K562 (cell line): Measurements from ENCODE around the gene NELL1. TPM values are rescaled to one million over a fixed set of nuclear protein-coding genes. Genes with fewer than 3 reads are reported as not detected.

Source experiments
- ATAC-seq: fragments of 200-7000 bp; cut with Tn5 transposase; 3 replicates; pipeline ENCODE4 v1.9.1; 2020; ENCODE audit warnings: moderate library complexity
- BruUV-seq: library from RNA; stranded (reverse); fragments of 400-500 nt; replicated peaks from 2 replicates; lab custom pipeline; 2021; lab: Mats Ljungman, UMichigan
- CTCF ChIA-PET: fragments of 300-600 bp; formaldehyde crosslinking; extraction: SDS; loops from one replicate; lab custom pipeline; 2021; ENCODE audit warnings: low intra/inter-chr PET ratio; lab: Yijun Ruan, JAX
- POLR2A ChIA-PET: fragments of 300-600, 350-650 bp; sonication (Branson Sonifier 250); formaldehyde crosslinking; extraction: SDS; loops from one replicate; lab custom pipeline; 2021; ENCODE audit warnings: antibody characterized with exemption, inconsistent platforms; lab: Yijun Ruan, JAX
- DNase-seq, 4 experiments: peaks; one replicate each; pipeline versions ENCODE4 v3.0.0 to v3.0.0-alpha.2; 2011 to 2018; ENCODE audit warnings: low spot score in 3 of 4, mixed read lengths in 3 of 4; ENCODE audit errors: extremely low read depth in 1 of 4
- FAIRE-seq: peaks from 2 replicates; lab custom pipeline; 2011; peaks lifted over from hg19 to GRCh38; lab: Jason Lieb, UNC
- H2AFZ ChIP-seq: 2 replicates; pipeline ENCODE4 v1.6.0; 2011; ENCODE audit warnings: low read depth, low read length, control low read depth, inconsistent platforms
- H3K27ac ChIP-seq: fragments of 200-600 bp; 3 replicates; pipeline ENCODE4 v1.8.0; 2011; ENCODE audit warnings: low read depth, mild to moderate bottlenecking, control low read depth, inconsistent platforms, low read length, moderate library complexity, mixed read lengths; ENCODE audit errors: extremely low read depth
- H3K27me3 ChIP-seq, 2 experiments: fragments of 300-600 bp in 1 of 2; 2 replicates in 1 of 2; 3 replicates in 1 of 2; pipeline versions ENCODE4 v1.6.0 to v1.8.0; 2011; ENCODE audit warnings: inconsistent platforms in 2 of 2, low read length in 2 of 2, mild to moderate bottlenecking in 1 of 2, mixed read lengths in 1 of 2, moderate library complexity in 1 of 2; ENCODE audit not compliant: control insufficient read depth in 2 of 2, insufficient read depth in 2 of 2
- H3K36me3 ChIP-seq: fragments of 300-600 bp; 3 replicates; pipeline ENCODE4 v1.8.0; 2011; ENCODE audit warnings: mild to moderate bottlenecking, low read length, inconsistent platforms; ENCODE audit not compliant: control insufficient read depth, insufficient read depth
- H3K4me1 ChIP-seq, 2 experiments: fragments of 200-600 bp in 1 of 2; replicated peaks in 1 of 2; 2 replicates in 1 of 2; 3 replicates in 1 of 2; pipeline versions ENCODE4 v1.5.1 to v1.8.0; 2011; ENCODE audit warnings: inconsistent platforms in 2 of 2, low read length in 2 of 2, mild to moderate bottlenecking in 1 of 2, mixed read lengths in 1 of 2, moderate library complexity in 1 of 2; ENCODE audit not compliant: control insufficient read depth in 2 of 2, insufficient read depth in 2 of 2
- H3K4me2 ChIP-seq: 2 replicates; pipeline ENCODE4 v1.6.1; 2011; ENCODE audit warnings: low read length, control low read depth, inconsistent platforms, mixed read lengths; ENCODE audit not compliant: insufficient read depth
- H3K4me3 ChIP-seq: fragments of 200-600 bp; sonication (generic), shearing (Covaris generic); 2 replicates; pipeline ENCODE4 v1.5.1; 2016; ENCODE audit warnings: control low read depth, inconsistent platforms
- H3K79me2 ChIP-seq: fragments of 200-600 bp; 3 replicates; pipeline ENCODE4 v1.8.0; 2011; ENCODE audit warnings: low read length, inconsistent platforms; ENCODE audit not compliant: control insufficient read depth, insufficient read depth
- H3K9ac ChIP-seq, 2 experiments: 2 replicates each; pipeline versions ENCODE4 v1.6.0 to v1.6.1; 2011; ENCODE audit warnings: low read depth in 2 of 2, low read length in 2 of 2, control low read depth in 1 of 2, inconsistent platforms in 1 of 2, mild to moderate bottlenecking in 1 of 2, mixed read lengths in 1 of 2; ENCODE audit not compliant: insufficient read depth in 1 of 2
- H3K9me1 ChIP-seq: one replicate; pipeline ENCODE4 v1.6.0; 2011; ENCODE audit warnings: inconsistent platforms, mild to moderate bottlenecking, low read length, moderate library complexity; ENCODE audit not compliant: control insufficient read depth, insufficient read depth
- H3K9me3 ChIP-seq: replicated peaks from 2 replicates; pipeline ENCODE4 v1.5.1; 2011; ENCODE audit warnings: low read depth, low read length, inconsistent platforms; ENCODE audit not compliant: control insufficient read depth, insufficient read depth
- H4K20me1 ChIP-seq: replicated peaks from 2 replicates; pipeline ENCODE4 v1.6.1; 2011; ENCODE audit warnings: low read length, inconsistent platforms, mixed read lengths; ENCODE audit not compliant: control insufficient read depth, insufficient read depth
- CHD2 ChIP-seq: IDR thresholded peaks from 2 replicates; pipeline ENCODE4 v1.6.1; 2011; ENCODE audit warnings: low read depth, low read length
- CREB3 ChIP-seq: fragments of 450-650 bp; conservative IDR thresholded peaks from 2 replicates; pipeline ENCODE4 v1.6.1; 2016; ENCODE audit warnings: missing genetic modification characterization, low read depth, mild to moderate bottlenecking, missing compliant biosample characterization, moderate library complexity
- ELK1 ChIP-seq: sonication (generic); formaldehyde crosslinking; IDR thresholded peaks from 2 replicates; pipeline ENCODE4 v1.8.1; 2022; ENCODE audit warnings: missing genetic modification reagents
- GTF2F1 ChIP-seq: IDR thresholded peaks from 2 replicates; pipeline ENCODE4 v1.6.1; 2011; ENCODE audit warnings: low read depth, low read length, improper control_type of control experiment
- HCFC1 ChIP-seq: IDR thresholded peaks from 2 replicates; pipeline ENCODE4 v1.6.1; 2012; ENCODE audit warnings: low read depth, low read length, improper control_type of control experiment
- HMGXB4 ChIP-seq: sonication (generic); formaldehyde crosslinking; IDR thresholded peaks from 2 replicates; pipeline ENCODE4 v1.8.1; 2023; ENCODE audit warnings: mild to moderate bottlenecking, missing genetic modification reagents
- IFI16 ChIP-seq: fragments of 250-450 bp; sonication (Bioruptor Pico); IDR thresholded peaks from 2 replicates; pipeline ENCODE4 v2.1.2; 2022; ENCODE audit warnings: mild to moderate bottlenecking, inconsistent platforms
- KDM4B ChIP-seq, 2 experiments: fragments of 450-650 bp in 1 of 2; sonication (generic) in 1 of 2; IDR thresholded peaks; 2 replicates each; pipeline ENCODE4 v1.6.1; 2016 to 2017; ENCODE audit warnings: borderline replicate concordance in 2 of 2, antibody characterized with exemption in 1 of 2, low read depth in 1 of 2, mild to moderate bottlenecking in 1 of 2
- NFATC3 ChIP-seq: fragments of 450-650 bp; IDR thresholded peaks from 2 replicates; pipeline ENCODE4 v1.6.1; 2017; ENCODE audit warnings: mild to moderate bottlenecking
- PHTF2 ChIP-seq: fragments of 250-450 bp; sonication (Bioruptor Pico); IDR thresholded peaks from 2 replicates; pipeline ENCODE4 v1.5.0; 2021; ENCODE audit warnings: mild to moderate bottlenecking
- PRPF4 ChIP-seq: fragments of 200-400 bp; formaldehyde crosslinking; IDR thresholded peaks from one replicate; pipeline ENCODE4 v1.6.1; 2017; ENCODE audit warnings: low read length, low read depth, mild to moderate bottlenecking; ENCODE audit not compliant: insufficient read depth, poor library complexity, severe bottlenecking
- RHOXF2B ChIP-seq: fragments of 250-450 bp; sonication (Bioruptor Pico); conservative IDR thresholded peaks from 2 replicates; pipeline ENCODE4 v1.5.1; 2021
- SMARCA5 ChIP-seq: fragments of 450-650 bp; IDR thresholded peaks from 2 replicates; pipeline ENCODE4 v1.6.1; 2016
- THRB ChIP-seq: fragments of 450-650 bp; formaldehyde crosslinking; conservative IDR thresholded peaks from 2 replicates; pipeline ENCODE4 v1.4.0; 2022; ENCODE audit warnings: mild to moderate bottlenecking, missing genetic modification characterization
- XRCC3 ChIP-seq: fragments of 450-650 bp; IDR thresholded peaks from 2 replicates; pipeline ENCODE4 v1.6.1; 2017; ENCODE audit warnings: mild to moderate bottlenecking, moderate library complexity
- ZBED1 ChIP-seq: IDR thresholded peaks from 2 replicates; pipeline ENCODE4 v1.6.1; 2014
- ZFP30 ChIP-seq: fragments of 250-450 bp; sonication (Bioruptor Pico); IDR thresholded peaks from 2 replicates; pipeline ENCODE4 v1.8.0; 2022; ENCODE audit warnings: moderate library complexity, mild to moderate bottlenecking, inconsistent platforms, borderline replicate concordance
- ZNF184 ChIP-seq: sonication (generic); formaldehyde crosslinking; IDR thresholded peaks from 2 replicates; pipeline ENCODE4 v1.5.0; 2020; ENCODE audit warnings: missing genetic modification reagents
- ZNF282 ChIP-seq: sonication (generic); formaldehyde crosslinking; IDR thresholded peaks from 2 replicates; pipeline ENCODE4 v1.8.1; 2023; ENCODE audit warnings: missing genetic modification reagents
- ZNF778 ChIP-seq: fragments of 450-650 bp; formaldehyde crosslinking; IDR thresholded peaks from 2 replicates; pipeline ENCODE4 v1.4.0; 2020; ENCODE audit warnings: mild to moderate bottlenecking, moderate library complexity
- WGBS: fragments of 100-300 bp; shearing (Covaris generic); methylation state at CpG from one replicate; pipeline ENCODE4 v1.1.6; 2016; ENCODE audit warnings: low coverage, mixed read lengths; ENCODE audit not compliant: insufficient coverage; ENCODE audit errors: missing lambda C conversion rate; 5-methylcytosine and 5-hydroxymethylcytosine counted together
- in situ Hi-C: fragments of 300-500 bp; cut with MboI; formaldehyde crosslinking; loops from 4 replicates; pipeline ENCODE4 v1.15.0; 2018; ENCODE audit warnings: inconsistent platforms, mixed read lengths
- intact Hi-C: fragments of 100-400 bp; cut with micrococcal nuclease; formaldehyde crosslinking; loops from 2 replicates; pipeline ENCODE4 v1.14.2; 2022
- polyA plus RNA-seq, 8 experiments: library from polyadenylated mRNA; depleted of rRNA in 4 of 8; stranded (reverse) in 5 of 8; unstranded in 3 of 8; fragments of >200 nt; fragmentation: Nextera tagmentation in 2 of 8; fragmentation: Illumina TruSeq in 1 of 8; extraction: Ambion mirVana in 2 of 8; extraction: Trizol in 1 of 8; gene quantifications; 2 replicates each; pipeline versions ENCODE4 v1.2.1 to v1.2.3, GENCODE V29; 2011 to 2014; ENCODE audit warnings: inconsistent platforms in 1 of 8, missing spikeins in 1 of 8
- total RNA-seq, 7 experiments: library from RNA; depleted of rRNA in 6 of 7; stranded (reverse); fragments of >200 nt in 6 of 7; fragmentation: Illumina TruSeq in 2 of 7; extraction: Trizol in 2 of 7; gene quantifications; 2 replicates each; pipeline versions ENCODE4 v1.2.1 to v1.2.3, GENCODE V29; 2011 to 2021; ENCODE audit warnings: low replicate concordance in 1 of 7

The NELL1 gene
- total and polyA plus RNA-seq, 9 of the 15 experiments (the other 6 are each of a cell fraction or from before 2014, with no cell fraction given), result not detected

- H4K20me1 ChIP-seq, result no peaks in the 10 kb centered on the region
- BruUV-seq, result no TSS peak
- TF ChIP-seq ZFP30 (CRISPR knock-in tag) (no peak), SMARCA5 (no peak), ZNF282 (CRISPR knock-in tag) (no peak), ZNF778 (CRISPR knock-in tag) (no peak), HMGXB4 (CRISPR knock-in tag) (no peak), KDM4B (IDR thresholded peaks at IDR 0.05; ENCODE audit: borderline replicate concordance in 2 of 2, low read depth in 1 of 2) (no peak), HCFC1 (no peak), ELK1 (CRISPR knock-in tag) (no peak), GTF2F1 (no peak), NFATC3 (no peak), CHD2 (no peak), THRB (CRISPR knock-in tag) (no peak), ZNF184 (no peak), ZBED1 (no peak), CREB3 (tag) (no peak), XRCC3 (no peak), PRPF4 (no peak), PHTF2 (CRISPR knock-in tag) (no peak), IFI16 (CRISPR knock-in tag) (no peak), RHOXF2B (no peak)
- H3K4me3 ChIP-seq, result no peak overlapping the region
- FAIRE-seq (no peak), ATAC-seq (no peak), DNase-seq (no peak)
- no peak overlapping the region for H3K4me2 ChIP-seq
- POLR2A ChIA-PET, result no interaction called here
- H3K9me3 ChIP-seq, result 0 out of 2 replicates have a peak, but pooled peaks cover 1% of the 10 kb centered on the region
- no peaks in the 10 kb centered on the region for H3K79me2 ChIP-seq
- H3K27ac ChIP-seq, result no peak overlapping the region
- no peaks in the 10 kb centered on the region for H3K36me3 ChIP-seq
- intact Hi-C loops (no loop called here), in situ Hi-C loops (no loop called here)
- WGBS, result 0% methylated on average over 6 of the region's 6 CpGs
- H3K4me1 ChIP-seq, result no peaks in the 10 kb centered on the region
- CTCF ChIA-PET, result interaction anchor here (0.7 kb wide), 1 partner anchor 942 kb away, joined by 3 read pairs; no protein-coding TSS in a partner anchor
- no peaks in the 10 kb centered on the region for H3K9me1 ChIP-seq
- H3K9ac ChIP-seq, result no peak overlapping the region
- no peaks in the 10 kb centered on the region for H3K27me3 ChIP-seq
- H2AFZ ChIP-seq, result no peak overlapping the region
Measured at GRCh38 chr11:21137803-21138202, 468.4 kb downstream of the NELL1 start.
